Activated naive CD4-positive, alpha-beta T cell (primary cell): ENCODE data around the gene SBF2.

Experiments used
- DNase-seq, 4 experiments: peaks; one replicate each; lab custom pipeline; 2025; lab: John Stamatoyannopoulos, UW

SBF2 gene

GRCh38 chr11:9808943-9809342 lies 485.1 kb downstream of the SBF2 start:
- DNase-seq, result no peak

- no peak for DNase-seq
Measured at GRCh38 chr11:9806946-9807687, 486.9 kb downstream of the SBF2 start.

- DNase-seq, result no peak
Measured at GRCh38 chr11:9804419-9804902, 489.6 kb downstream of the SBF2 start.

GRCh38 chr11:9803685-9804418 lies 490.2 kb downstream of the SBF2 start:
- no peak for DNase-seq

- no peak for DNase-seq
Measured at GRCh38 chr11:9802291-9802861, 491.6 kb downstream of the SBF2 start.

GRCh38 chr11:9799886-9800285 lies 494.1 kb downstream of the SBF2 start:
- DNase-seq, result no peak

GRCh38 chr11:9797300-9797699 lies 496.7 kb downstream of the SBF2 start:
- DNase-seq, result no peak

GRCh38 chr11:9796854-9797253 lies 497.2 kb downstream of the SBF2 start:
- no peak for DNase-seq

GRCh38 chr11:9796266-9796665 lies 497.8 kb downstream of the SBF2 start:
- no peak for DNase-seq

GRCh38 chr11:9790703-9791102 lies 503.3 kb downstream of the SBF2 start:
- DNase-seq, result no peak

GRCh38 chr11:9789910-9790309 lies 504.1 kb downstream of the SBF2 start:
- DNase-seq, result no peak

GRCh38 chr11:9787981-9788521 lies 506.0 kb downstream of the SBF2 start:
- DNase-seq, result no peak

- DNase-seq, result no peak
Measured at GRCh38 chr11:9787260-9787659, 506.8 kb downstream of the SBF2 start.

GRCh38 chr11:9784602-9785315 lies 509.3 kb downstream of the SBF2 start:
- no peak for DNase-seq

- DNase-seq, result no peak
Measured at GRCh38 chr11:9783986-9784385, 510.0 kb downstream of the SBF2 start.

- DNase-seq, result no peak
Measured at GRCh38 chr11:9780929-9781328, 513.1 kb downstream of the SBF2 start.

- DNase-seq, result no peak
Measured at GRCh38 chr11:9777525-9777924, 516.5 kb downstream of the SBF2 start.

- no peak for DNase-seq
Measured at GRCh38 chr11:9777066-9777465, 517.0 kb downstream of the SBF2 start.

- no peak for DNase-seq
Measured at GRCh38 chr11:9776203-9776602, 517.8 kb downstream of the SBF2 start.

GRCh38 chr11:9775398-9775779 lies 518.6 kb downstream of the SBF2 start:
- DNase-seq, result no peak

- no peak for DNase-seq
Measured at GRCh38 chr11:9774591-9775397, 519.2 kb downstream of the SBF2 start.
